Activated T-cell treated with anti-CD3 and anti-CD28 coated beads for 1 hour (primary cell): Measurements from ENCODE around the gene ARHGAP15.

ENCODE experiments used
- DNase-seq: peaks from one replicate; pipeline ENCODE4 v3.0.0-alpha.2; 2020; ENCODE audit warnings: low read depth

The ARHGAP15 gene

GRCh38 chr2:143482771-143483170 lies 353.6 kb downstream of the ARHGAP15 start:
- no peak for DNase-seq

- no peak for DNase-seq
Observed at GRCh38 chr2:143486976-143487375, 357.8 kb downstream of the ARHGAP15 start.

- DNase-seq: no peak
Observed at GRCh38 chr2:143489145-143489544, 359.9 kb downstream of the ARHGAP15 start.

DNA sequence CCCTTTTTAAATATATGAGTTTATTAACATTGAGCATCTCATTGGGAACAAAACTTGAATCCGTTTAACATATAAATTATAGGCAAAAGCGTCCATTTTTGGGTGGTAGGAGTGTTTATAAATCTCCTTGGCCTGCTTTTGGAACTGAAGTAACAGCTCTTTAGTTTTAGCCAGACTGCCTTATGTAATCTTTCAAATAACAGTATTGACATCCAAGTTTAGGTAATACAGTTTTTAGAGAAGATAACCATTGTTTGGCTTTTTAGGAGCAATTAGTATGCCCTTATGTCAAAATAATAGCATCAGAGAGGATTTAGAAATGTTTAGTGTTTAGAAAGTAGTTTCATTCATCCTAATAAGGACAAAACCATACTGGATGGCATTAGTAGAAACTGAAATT lies 361.9 kb downstream of the ARHGAP15 start:
- no peak for DNase-seq

DNA sequence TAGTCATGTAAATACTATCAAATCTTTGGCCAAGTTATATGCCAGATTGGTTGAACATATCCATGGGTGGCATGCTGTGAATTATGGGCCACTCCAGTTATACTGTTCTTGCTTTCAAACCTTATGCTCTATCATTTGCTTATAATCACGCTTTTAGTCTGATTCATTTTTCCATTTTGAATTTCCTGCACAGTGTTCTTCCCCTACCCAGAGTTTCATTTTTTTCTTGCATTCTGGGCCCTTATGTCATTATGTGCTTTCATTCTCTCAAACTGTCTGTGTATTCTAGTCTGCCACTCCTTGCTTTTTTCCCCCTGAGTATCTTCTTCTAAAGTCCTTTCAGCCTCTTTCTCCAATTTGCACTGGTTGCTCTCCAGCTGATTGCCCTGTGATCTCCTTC lies 364.1 kb downstream of the ARHGAP15 start:
- DNase-seq: no peak

DNA sequence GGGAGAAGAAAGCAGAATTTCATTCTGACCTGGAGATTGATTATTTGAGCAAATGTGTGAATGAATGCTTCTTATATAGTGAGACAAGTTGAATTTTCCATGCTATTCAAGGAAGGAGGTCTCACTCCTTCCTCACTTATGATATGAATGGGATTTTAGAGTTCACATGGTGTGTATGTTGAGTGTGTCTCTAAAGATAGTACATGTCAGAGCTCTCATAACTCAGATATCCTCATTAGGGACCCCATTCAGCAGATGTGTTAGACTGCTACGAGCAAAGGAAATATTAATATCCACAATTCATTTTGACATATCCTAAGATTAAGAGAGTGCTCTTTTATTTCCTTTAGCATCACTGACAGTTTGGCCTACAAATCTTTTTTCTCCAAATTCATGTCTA lies 368.5 kb downstream of the ARHGAP15 start:
- DNase-seq: no peak

GRCh38 chr2:143498496-143498895 lies 369.3 kb downstream of the ARHGAP15 start:
- no peak for DNase-seq

- DNase-seq: no peak
Observed at GRCh38 chr2:143499061-143499460, 369.8 kb downstream of the ARHGAP15 start.

- DNase-seq: no peak
Observed at GRCh38 chr2:143501106-143501676, 372.0 kb downstream of the ARHGAP15 start.

- no peak for DNase-seq
Observed at GRCh38 chr2:143503280-143503679, 374.1 kb downstream of the ARHGAP15 start.

DNA sequence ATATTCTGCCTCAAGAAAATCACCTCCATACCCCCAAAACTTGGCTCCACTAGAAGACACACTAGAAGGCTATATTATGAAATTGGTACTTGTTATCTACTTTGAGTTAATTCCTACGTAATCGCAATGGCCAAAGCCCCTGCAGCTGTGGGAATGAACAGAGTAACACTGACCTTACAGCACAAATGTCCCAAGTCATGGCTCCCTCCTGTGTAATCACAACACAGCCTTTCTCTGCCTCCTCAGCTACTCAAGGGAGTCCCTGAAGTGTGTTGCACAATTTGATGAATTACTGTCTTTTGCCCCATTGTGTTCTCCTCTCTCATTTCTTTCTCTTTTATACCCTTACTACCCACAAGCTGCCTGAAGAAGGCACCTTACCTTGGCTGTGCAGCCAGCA lies 375.2 kb downstream of the ARHGAP15 start:
- no peak for DNase-seq

DNA sequence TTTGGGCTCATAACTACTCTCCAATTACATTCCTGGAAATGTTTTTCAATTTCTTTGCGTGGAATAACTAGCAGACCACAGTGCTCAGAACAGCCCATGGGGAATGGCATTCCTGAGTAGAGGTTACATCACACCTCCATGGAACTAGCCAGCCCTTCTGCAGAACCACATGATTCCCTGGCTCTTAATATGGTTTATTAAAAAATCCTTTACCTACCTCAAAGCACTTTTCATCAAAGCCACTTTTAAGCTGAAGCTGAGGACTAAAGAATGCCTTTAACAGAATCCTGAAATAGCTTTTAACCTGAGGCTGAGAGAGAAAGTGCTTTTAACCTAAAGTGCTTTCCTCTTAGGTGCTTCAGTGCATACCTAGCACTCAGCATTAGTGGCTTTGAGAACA lies 376.3 kb downstream of the ARHGAP15 start:
- DNase-seq: no peak

DNA sequence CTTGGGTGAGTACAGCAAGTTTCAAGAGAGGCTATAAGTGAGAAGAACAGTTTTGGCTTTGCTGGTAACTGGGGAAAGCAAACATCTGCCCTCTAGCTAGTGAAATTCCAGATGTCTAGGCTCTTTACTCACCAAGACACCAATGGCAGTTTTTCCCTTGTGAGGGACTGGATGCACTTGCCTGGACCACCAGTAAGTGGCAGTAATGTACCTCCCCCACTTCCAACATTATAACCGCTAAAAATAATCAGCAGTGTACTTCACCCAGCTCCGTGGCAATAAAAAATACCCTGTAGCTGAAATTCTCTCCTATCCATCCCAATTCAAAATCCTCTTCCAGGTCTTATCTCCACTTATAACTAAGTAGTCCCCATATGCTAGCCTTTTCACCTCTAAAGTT lies 383.9 kb downstream of the ARHGAP15 start:
- no peak for DNase-seq

DNA sequence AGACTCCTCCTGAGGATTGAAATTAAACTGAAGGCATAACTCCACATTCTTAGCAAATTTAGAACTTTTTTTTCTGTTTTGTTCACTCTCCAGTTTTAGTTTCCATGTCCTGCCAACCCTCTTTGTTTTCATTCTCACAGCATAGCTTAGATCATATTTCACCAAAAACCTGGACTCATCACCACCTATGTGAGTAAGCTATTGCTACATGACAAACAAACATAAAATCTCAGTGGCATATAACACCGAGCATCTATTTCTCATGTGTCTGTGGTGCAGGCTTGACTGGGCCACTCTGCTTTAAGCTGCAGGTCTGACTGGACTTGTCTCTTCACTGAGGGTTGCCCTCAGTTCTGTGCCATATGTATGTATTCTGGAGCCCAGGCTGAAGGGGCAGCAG lies 385.2 kb downstream of the ARHGAP15 start:
- no peak for DNase-seq

DNA sequence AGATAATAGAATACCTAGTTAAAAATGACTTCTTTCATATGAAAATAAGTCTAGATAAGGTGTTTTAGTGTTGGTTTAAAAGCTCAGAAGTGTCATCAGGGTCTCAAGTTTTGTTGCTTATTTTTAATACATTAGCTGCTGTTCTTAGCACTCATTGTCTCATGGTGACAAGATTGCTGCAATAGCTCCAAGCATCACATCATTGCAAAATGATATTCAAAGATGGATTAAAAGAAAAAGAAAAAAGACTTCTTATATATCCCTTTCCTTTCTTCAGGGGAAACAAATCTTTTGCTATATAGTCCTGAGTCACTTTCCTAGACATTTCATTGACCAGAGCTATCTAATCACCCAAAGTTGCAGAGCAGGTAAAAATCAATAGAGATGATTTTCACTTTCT lies 386.1 kb downstream of the ARHGAP15 start:
- DNase-seq: no peak

- no peak for DNase-seq
Observed at GRCh38 chr2:143519521-143519920, 390.3 kb downstream of the ARHGAP15 start.

- no peak for DNase-seq
Observed at GRCh38 chr2:143521396-143521795, 392.2 kb downstream of the ARHGAP15 start.

GRCh38 chr2:143522699-143523098 lies 393.5 kb downstream of the ARHGAP15 start:
- no peak for DNase-seq

GRCh38 chr2:143524119-143524553 lies 394.9 kb downstream of the ARHGAP15 start:
- no peak for DNase-seq

- no peak for DNase-seq
Observed at GRCh38 chr2:143524559-143525401, 395.6 kb downstream of the ARHGAP15 start.

DNA sequence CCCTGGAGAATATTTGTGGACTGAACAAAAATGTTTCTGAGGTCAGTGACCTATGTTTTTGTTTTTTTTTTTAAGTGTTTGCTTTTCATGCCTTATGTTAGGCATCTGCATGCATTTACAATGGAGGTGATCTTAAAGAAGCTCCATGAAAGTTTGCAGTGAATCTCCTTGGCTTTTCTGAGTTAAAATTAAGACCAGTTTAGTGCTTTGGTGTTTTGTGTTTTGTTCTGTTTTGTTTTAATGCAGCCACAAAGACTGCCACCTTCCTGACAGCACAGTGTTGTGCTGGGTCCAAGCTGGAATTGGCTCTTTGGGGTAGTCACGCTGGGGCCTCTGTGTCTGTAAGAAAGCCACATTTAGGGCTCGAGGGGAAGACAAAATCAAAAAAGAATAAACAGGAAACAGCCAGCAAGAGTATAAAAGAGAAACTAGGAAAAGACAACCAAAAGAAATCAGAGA lies 396.2 kb downstream of the ARHGAP15 start:
- DNase-seq: no peak

- no peak for DNase-seq
Observed at GRCh38 chr2:143526498-143526897, 397.3 kb downstream of the ARHGAP15 start.

DNA sequence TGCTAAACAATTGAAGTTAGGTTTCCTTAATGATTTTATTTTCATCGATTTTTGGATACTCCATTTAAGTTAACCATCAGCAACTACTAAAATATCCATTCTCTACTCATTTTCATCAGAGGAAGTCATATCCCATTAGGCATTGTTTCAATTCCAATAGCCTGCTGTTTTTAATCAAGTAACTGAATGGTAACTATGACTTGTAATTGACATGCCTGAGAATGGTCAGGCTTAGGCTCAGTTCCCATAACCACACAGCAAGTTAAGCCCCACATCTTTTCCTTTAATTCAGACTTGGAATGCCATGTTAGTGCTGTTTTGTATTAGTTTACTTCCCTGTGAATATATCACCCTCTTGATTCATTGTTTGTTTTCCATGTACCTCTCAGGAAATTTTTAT lies 398.8 kb downstream of the ARHGAP15 start:
- DNase-seq: no peak
